Glomerular visceral epithelial cell (primary cell): ENCODE measurements around the gene MBL2.

ENCODE experiments used
- DNase-seq: peaks from one replicate; pipeline ENCODE4 v3.0.0-alpha.2; 2016; ENCODE audit errors: extremely low spot score

MBL2 gene

DNA sequence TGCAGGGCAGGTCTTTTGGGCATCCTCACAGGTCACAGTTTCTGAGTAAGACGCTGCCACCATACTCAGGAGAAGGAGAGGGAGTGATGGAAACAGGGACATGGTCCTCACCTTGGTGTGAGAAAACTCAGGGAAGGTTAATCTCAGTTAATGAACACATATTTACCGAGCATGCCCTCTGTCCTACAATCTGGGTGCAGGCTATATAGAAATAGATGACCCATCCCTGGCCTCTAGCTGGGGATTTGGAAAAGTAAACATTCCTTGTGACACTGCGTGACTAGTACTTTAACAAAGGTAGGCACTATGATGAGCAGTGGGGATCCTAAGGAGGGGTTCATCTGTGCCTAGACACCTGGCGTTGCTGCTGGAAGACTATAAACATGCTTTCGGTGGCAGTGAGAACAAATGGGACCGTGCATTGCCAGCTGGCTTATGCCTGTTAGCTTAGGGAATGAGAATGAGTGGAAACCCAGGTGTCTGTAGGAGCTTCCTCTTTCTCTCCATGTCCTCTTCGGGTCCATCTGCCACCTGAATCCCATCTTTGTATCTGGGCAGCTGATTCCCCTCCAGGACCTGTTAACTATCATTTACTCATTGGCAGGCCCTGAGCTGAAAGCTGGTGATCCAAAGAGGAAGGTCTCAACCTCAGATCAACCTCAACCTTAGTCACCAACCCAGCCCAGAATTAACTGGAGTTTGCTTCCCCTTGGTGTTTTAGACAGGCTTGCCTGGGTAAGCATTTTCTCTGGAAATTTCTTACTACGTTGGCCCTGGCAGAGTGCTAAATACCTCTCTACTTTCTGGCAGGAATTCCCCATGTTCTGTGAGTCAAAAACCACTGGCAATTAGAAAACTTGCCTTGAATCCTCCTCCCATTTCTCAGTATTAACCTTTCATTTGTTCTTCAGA is 794 bp downstream of the MBL2 start:
- peak; percentile 86 for DNase-seq

DNA sequence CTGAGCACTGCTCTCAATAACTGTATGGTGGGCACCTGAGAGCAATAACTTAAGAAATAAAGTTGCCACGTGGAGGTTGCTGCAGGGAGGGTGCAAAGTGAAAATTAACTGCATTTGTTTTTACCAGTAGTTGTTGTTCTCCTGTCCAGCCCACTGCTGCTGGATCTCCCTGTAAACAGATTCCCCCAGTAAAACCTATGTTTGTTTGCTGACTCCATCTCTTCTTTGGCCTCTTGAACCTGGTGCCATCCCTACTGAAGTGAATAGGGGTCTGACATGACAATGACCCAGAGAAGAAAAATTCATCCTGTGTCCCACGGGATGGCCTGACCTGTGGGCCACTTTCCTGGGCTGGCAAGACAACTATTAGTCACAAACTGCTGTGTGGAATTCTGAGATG is 1.7 kb downstream of the MBL2 start:
- no peak for DNase-seq

GRCh38 chr10:52769966-52770365 is 2.6 kb downstream of the MBL2 start:
- DNase-seq, result no peak

- DNase-seq, result no peak
Measured at GRCh38 chr10:52768001-52768532, 4.5 kb downstream of the MBL2 start.

GRCh38 chr10:52762088-52762487 is 10.5 kb downstream of the MBL2 start:
- no peak for DNase-seq

GRCh38 chr10:52759154-52759553 is 13.4 kb downstream of the MBL2 start:
- DNase-seq, result no peak

DNA sequence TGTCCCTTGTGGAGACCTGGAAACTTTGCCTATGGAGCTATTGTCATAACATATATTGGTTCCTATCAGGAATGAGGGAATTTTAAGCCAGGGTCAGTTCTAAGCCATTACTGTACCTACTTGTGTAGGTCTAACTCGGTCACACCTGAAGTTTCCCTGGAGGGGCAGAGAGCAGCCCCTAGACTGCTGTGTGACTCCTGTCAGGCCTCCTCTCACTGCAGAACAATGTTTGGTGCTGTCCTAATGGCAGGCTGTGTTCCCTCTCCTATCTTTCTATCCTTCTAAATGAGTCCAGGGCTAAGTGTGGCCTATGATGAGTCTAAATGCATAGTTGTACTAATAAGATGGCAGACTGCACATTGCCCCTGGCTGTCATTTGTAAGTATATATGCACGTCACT is 14.2 kb downstream of the MBL2 start:
- DNase-seq, result no peak

GRCh38 chr10:52757773-52758172 is 14.8 kb downstream of the MBL2 start:
- DNase-seq, result no peak

DNA sequence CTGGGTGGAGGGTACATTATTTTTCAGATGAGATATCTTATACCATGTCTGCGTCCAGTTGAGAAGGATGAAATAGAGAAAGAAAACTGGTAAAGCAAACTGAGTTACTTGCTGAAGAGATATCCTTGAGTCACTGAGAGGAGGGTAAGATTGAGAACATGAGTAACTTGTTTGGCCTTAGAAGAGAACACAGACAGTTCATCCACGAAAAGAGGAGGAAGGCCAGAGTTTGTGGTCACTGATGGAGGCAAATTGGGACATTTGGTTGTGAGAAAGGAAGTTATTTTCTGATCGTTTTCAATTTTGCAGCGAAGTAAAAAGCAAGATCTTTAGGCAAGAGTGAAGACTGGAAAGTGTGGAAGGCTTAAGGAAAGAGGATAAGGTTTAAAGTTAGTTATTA is 15.6 kb downstream of the MBL2 start:
- no peak for DNase-seq

- no peak for DNase-seq
Measured at GRCh38 chr10:52756295-52756694, 16.3 kb downstream of the MBL2 start.

GRCh38 chr10:52755297-52756062 is 17.1 kb downstream of the MBL2 start:
- peak; percentile 72 for DNase-seq

DNA sequence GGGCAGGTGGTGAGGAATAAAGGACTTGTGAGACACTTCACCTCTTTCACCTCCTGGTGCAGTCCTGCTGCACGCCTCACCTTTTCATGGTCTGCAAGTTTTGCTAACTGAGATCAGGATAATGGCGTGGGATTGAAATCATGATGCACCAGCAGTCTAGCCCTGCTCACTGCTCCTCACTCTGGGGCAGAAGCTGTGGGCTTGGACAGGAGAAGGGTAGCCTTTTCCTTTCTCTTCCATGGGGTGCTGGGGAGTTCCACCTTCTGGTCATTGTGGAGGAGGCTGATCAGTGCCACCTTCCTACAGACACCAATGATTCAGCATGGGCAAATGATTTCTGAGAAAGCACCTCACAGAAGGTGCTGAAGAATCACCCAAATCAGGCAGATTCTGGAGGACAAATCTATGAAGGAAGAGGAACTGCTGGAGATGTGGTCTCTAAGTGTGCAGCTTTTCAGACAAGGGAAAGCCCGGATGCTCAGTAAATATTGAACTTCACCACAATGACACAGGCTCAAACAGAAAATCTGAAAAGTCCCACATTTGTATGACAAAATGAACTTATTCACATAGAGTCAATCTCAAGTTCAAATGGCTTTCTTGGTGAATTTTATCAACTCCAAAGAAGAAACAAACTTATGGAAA is 19.7 kb downstream of the MBL2 start:
- no peak for DNase-seq

DNA sequence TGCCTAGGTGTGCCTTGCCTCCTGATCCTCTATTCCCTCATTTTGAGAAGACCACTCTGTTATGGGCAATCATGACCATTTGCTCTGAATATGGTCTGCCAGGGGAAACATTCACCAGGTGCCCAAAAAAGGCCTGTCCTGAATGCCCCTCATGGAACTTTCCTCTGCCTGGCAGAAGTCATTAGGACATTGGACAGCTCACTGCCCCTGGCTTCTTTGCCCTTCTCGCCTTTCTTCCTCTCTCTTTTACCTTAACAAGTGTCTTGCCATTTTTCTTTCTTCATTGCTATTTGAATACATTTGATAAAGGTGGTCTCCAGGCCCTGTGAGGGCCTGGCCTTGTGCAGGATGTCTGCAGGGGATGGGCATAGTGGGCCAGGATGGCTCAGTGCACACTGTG is 20.3 kb downstream of the MBL2 start:
- DNase-seq, result no peak

DNA sequence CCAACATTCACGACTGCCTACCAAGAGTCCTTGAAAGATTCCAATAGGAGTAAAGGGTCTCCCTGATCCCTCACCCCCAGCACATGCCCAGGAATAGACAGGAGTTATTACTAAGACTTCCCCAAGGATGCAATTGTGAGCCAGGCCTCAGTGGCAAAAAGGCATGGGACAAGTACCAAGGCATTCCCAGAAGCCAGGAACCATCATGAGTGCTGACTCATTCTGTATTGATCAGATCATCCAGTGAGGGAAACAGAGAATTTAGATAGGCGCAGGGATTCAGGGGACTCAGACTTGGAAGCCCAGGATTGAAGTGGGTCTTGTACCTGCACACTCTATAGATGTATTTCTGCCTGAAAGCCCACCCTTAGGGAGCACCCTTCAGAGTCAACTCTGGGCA is 21.2 kb downstream of the MBL2 start:
- DNase-seq, result no peak

- no peak for DNase-seq
Measured at GRCh38 chr10:52750629-52751028, 22.0 kb downstream of the MBL2 start.

- DNase-seq, result no peak
Measured at GRCh38 chr10:52747694-52748093, 24.9 kb downstream of the MBL2 start.

GRCh38 chr10:52746169-52746568 is 26.4 kb downstream of the MBL2 start:
- DNase-seq, result no peak

GRCh38 chr10:52744057-52744805 is 28.4 kb downstream of the MBL2 start:
- DNase-seq, result no peak

GRCh38 chr10:52742731-52743130 is 29.9 kb downstream of the MBL2 start:
- no peak for DNase-seq

- no peak for DNase-seq
Measured at GRCh38 chr10:52741851-52742250, 30.7 kb downstream of the MBL2 start.

DNA sequence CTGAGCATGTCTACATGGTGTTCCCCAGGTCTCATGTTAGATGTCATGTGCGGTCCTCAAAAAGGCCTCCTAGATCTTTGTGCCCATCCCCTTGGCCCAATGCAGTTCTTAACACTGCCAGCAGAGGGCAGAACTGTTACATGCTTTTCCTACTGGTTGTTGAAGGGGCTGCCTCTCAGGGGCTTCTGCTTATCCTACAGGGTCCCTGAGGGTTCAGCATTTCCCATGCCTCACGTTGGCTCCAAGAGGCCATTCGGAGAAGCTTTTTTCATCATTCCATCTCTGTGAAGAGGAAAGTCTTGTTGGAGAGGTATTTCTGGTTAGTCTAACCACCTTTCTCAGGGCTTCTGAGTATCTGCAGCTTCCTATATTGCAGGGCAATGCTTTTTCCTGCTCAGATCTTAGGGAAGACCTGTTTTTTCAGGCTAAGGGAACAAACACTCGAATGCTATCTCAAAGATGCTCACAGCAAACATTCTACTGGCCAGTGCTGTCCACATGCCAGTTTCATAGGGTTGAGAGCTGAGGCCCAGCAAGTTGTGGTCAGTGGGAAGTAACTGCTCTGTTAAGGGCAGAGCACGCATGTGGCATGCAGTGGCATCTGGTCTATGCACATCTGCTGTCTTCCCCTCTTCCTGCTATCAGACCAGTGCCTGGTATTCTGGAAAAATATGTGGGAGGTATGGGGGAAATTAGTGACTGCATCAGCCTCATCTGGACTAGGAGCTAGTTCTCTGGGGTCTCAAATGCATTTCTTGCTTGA is 31.5 kb downstream of the MBL2 start:
- DNase-seq, result peak; percentile 52
